K562 (cell line): Measurements from ENCODE around the gene HES5. TPM values are rescaled to one million over a fixed set of nuclear protein-coding genes. Genes with fewer than 3 reads are reported as not detected.

ENCODE experiments used
- ATAC-seq: fragments of 200-7000 bp; cut with Tn5 transposase; 3 replicates; pipeline ENCODE4 v1.9.1; 2020; ENCODE audit warnings: moderate library complexity
- BruUV-seq: library from RNA; stranded (reverse); fragments of 400-500 nt; replicated peaks from 2 replicates; lab custom pipeline; 2021; lab: Mats Ljungman, UMichigan
- CTCF ChIA-PET: fragments of 300-600 bp; formaldehyde crosslinking; extraction: SDS; loops from one replicate; lab custom pipeline; 2021; ENCODE audit warnings: low intra/inter-chr PET ratio; lab: Yijun Ruan, JAX
- POLR2A ChIA-PET: fragments of 300-600, 350-650 bp; sonication (Branson Sonifier 250); formaldehyde crosslinking; extraction: SDS; loops from one replicate; lab custom pipeline; 2021; ENCODE audit warnings: antibody characterized with exemption, inconsistent platforms; lab: Yijun Ruan, JAX
- DNase-seq, 4 experiments: peaks; one replicate each; pipeline versions ENCODE4 v3.0.0 to v3.0.0-alpha.2; 2011 to 2018; ENCODE audit warnings: low spot score in 3 of 4, mixed read lengths in 3 of 4; ENCODE audit errors: extremely low read depth in 1 of 4
- FAIRE-seq: peaks from 2 replicates; lab custom pipeline; 2011; peaks lifted over from hg19 to GRCh38; lab: Jason Lieb, UNC
- H2AFZ ChIP-seq: 2 replicates; pipeline ENCODE4 v1.6.0; 2011; ENCODE audit warnings: low read depth, low read length, control low read depth, inconsistent platforms
- H3K27ac ChIP-seq: fragments of 200-600 bp; 3 replicates; pipeline ENCODE4 v1.8.0; 2011; ENCODE audit warnings: low read depth, mild to moderate bottlenecking, control low read depth, inconsistent platforms, low read length, moderate library complexity, mixed read lengths; ENCODE audit errors: extremely low read depth
- H3K27me3 ChIP-seq, 2 experiments: fragments of 300-600 bp in 1 of 2; 2 replicates in 1 of 2; 3 replicates in 1 of 2; pipeline versions ENCODE4 v1.6.0 to v1.8.0; 2011; ENCODE audit warnings: inconsistent platforms in 2 of 2, low read length in 2 of 2, mild to moderate bottlenecking in 1 of 2, mixed read lengths in 1 of 2, moderate library complexity in 1 of 2; ENCODE audit not compliant: control insufficient read depth in 2 of 2, insufficient read depth in 2 of 2
- H3K36me3 ChIP-seq: fragments of 300-600 bp; 3 replicates; pipeline ENCODE4 v1.8.0; 2011; ENCODE audit warnings: mild to moderate bottlenecking, low read length, inconsistent platforms; ENCODE audit not compliant: control insufficient read depth, insufficient read depth
- H3K4me1 ChIP-seq, 2 experiments: fragments of 200-600 bp in 1 of 2; replicated peaks in 1 of 2; 2 replicates in 1 of 2; 3 replicates in 1 of 2; pipeline versions ENCODE4 v1.5.1 to v1.8.0; 2011; ENCODE audit warnings: inconsistent platforms in 2 of 2, low read length in 2 of 2, mild to moderate bottlenecking in 1 of 2, mixed read lengths in 1 of 2, moderate library complexity in 1 of 2; ENCODE audit not compliant: control insufficient read depth in 2 of 2, insufficient read depth in 2 of 2
- H3K4me2 ChIP-seq: 2 replicates; pipeline ENCODE4 v1.6.1; 2011; ENCODE audit warnings: low read length, control low read depth, inconsistent platforms, mixed read lengths; ENCODE audit not compliant: insufficient read depth
- H3K4me3 ChIP-seq: fragments of 200-600 bp; sonication (generic), shearing (Covaris generic); 2 replicates; pipeline ENCODE4 v1.5.1; 2016; ENCODE audit warnings: control low read depth, inconsistent platforms
- H3K79me2 ChIP-seq: fragments of 200-600 bp; 3 replicates; pipeline ENCODE4 v1.8.0; 2011; ENCODE audit warnings: low read length, inconsistent platforms; ENCODE audit not compliant: control insufficient read depth, insufficient read depth
- H3K9ac ChIP-seq, 2 experiments: 2 replicates each; pipeline versions ENCODE4 v1.6.0 to v1.6.1; 2011; ENCODE audit warnings: low read depth in 2 of 2, low read length in 2 of 2, control low read depth in 1 of 2, inconsistent platforms in 1 of 2, mild to moderate bottlenecking in 1 of 2, mixed read lengths in 1 of 2; ENCODE audit not compliant: insufficient read depth in 1 of 2
- H3K9me1 ChIP-seq: one replicate; pipeline ENCODE4 v1.6.0; 2011; ENCODE audit warnings: inconsistent platforms, mild to moderate bottlenecking, low read length, moderate library complexity; ENCODE audit not compliant: control insufficient read depth, insufficient read depth
- H3K9me3 ChIP-seq: replicated peaks from 2 replicates; pipeline ENCODE4 v1.5.1; 2011; ENCODE audit warnings: low read depth, low read length, inconsistent platforms; ENCODE audit not compliant: control insufficient read depth, insufficient read depth
- H4K20me1 ChIP-seq: replicated peaks from 2 replicates; pipeline ENCODE4 v1.6.1; 2011; ENCODE audit warnings: low read length, inconsistent platforms, mixed read lengths; ENCODE audit not compliant: control insufficient read depth, insufficient read depth
- ARID1B ChIP-seq: fragments of 450-650 bp; IDR thresholded peaks from 2 replicates; pipeline ENCODE4 v1.6.1; 2016; ENCODE audit warnings: antibody characterized with exemption, mild to moderate bottlenecking, inconsistent platforms
- E2F5 ChIP-seq: sonication (generic); formaldehyde crosslinking; IDR thresholded peaks from 2 replicates; pipeline ENCODE4 v1.8.0; 2022; ENCODE audit warnings: mild to moderate bottlenecking, missing genetic modification reagents
- FOXP1 ChIP-seq: sonication (generic); formaldehyde crosslinking; IDR thresholded peaks from 2 replicates; pipeline ENCODE4 v1.8.0; 2022; ENCODE audit warnings: mild to moderate bottlenecking, missing genetic modification reagents
- GTF2F1 ChIP-seq: IDR thresholded peaks from 2 replicates; pipeline ENCODE4 v1.6.1; 2011; ENCODE audit warnings: low read depth, low read length, improper control_type of control experiment
- HLTF ChIP-seq: fragments of 450-650 bp; IDR thresholded peaks from 2 replicates; pipeline ENCODE4 v1.6.1; 2016
- HNRNPH1 ChIP-seq: fragments of 200-400 bp; formaldehyde crosslinking; optimal IDR thresholded peaks from 2 replicates; pipeline ENCODE3; 2017; ENCODE audit warnings: low read depth, mild to moderate bottlenecking, low read length, moderate library complexity
- HSF4 ChIP-seq: fragments of 250-450 bp; sonication (Bioruptor Pico); IDR thresholded peaks from 2 replicates; pipeline ENCODE4 v2.1.2; 2022; ENCODE audit warnings: mild to moderate bottlenecking, moderate library complexity, borderline replicate concordance
- OTX1 ChIP-seq: fragments of 450-650 bp; formaldehyde crosslinking; IDR thresholded peaks from 2 replicates; pipeline ENCODE4 v1.4.0; 2022; ENCODE audit warnings: mild to moderate bottlenecking
- SMARCC2 ChIP-seq: fragments of 450-650 bp; IDR thresholded peaks from 2 replicates; pipeline ENCODE4 v1.6.1; 2017; ENCODE audit warnings: antibody characterized with exemption, moderate library complexity, mild to moderate bottlenecking, low read depth
- STAT6 ChIP-seq: sonication (generic); formaldehyde crosslinking; IDR thresholded peaks from 2 replicates; pipeline ENCODE4 v1.8.1; 2023; ENCODE audit warnings: mild to moderate bottlenecking, missing genetic modification reagents
- ZNF197 ChIP-seq: fragments of 200-800 bp; sonication (Bioruptor generic); IDR thresholded peaks from 2 replicates; pipeline ENCODE4 v1.6.1; 2016; ENCODE audit warnings: low read depth, missing genetic modification characterization, missing compliant biosample characterization
- ZNF3 ChIP-seq: fragments of 250-450 bp; sonication (Bioruptor Pico); IDR thresholded peaks from 2 replicates; pipeline ENCODE4 v1.5.0; 2021; ENCODE audit warnings: mild to moderate bottlenecking, moderate library complexity
- ZNF639 ChIP-seq, 2 experiments: fragments of 200-800 bp in 1 of 2; sonication (Bioruptor generic) in 1 of 2; sonication (generic) in 1 of 2; formaldehyde crosslinking in 1 of 2; IDR thresholded peaks in 1 of 2; conservative IDR thresholded peaks in 1 of 2; 2 replicates each; pipeline versions ENCODE4 v1.5.0 to v1.6.1; 2016 to 2020; ENCODE audit warnings: missing compliant biosample characterization in 1 of 2, missing genetic modification characterization in 1 of 2, missing genetic modification reagents in 1 of 2
- ZNF785 ChIP-seq: fragments of 250-450 bp; sonication (Bioruptor Pico); IDR thresholded peaks from 2 replicates; pipeline ENCODE4 v1.4.0; 2020; ENCODE audit warnings: mild to moderate bottlenecking
- WGBS: fragments of 100-300 bp; shearing (Covaris generic); methylation state at CpG from one replicate; pipeline ENCODE4 v1.1.6; 2016; ENCODE audit warnings: low coverage, mixed read lengths; ENCODE audit not compliant: insufficient coverage; ENCODE audit errors: missing lambda C conversion rate; 5-methylcytosine and 5-hydroxymethylcytosine counted together
- in situ Hi-C: fragments of 300-500 bp; cut with MboI; formaldehyde crosslinking; loops from 4 replicates; pipeline ENCODE4 v1.15.0; 2018; ENCODE audit warnings: inconsistent platforms, mixed read lengths
- intact Hi-C: fragments of 100-400 bp; cut with micrococcal nuclease; formaldehyde crosslinking; loops from 2 replicates; pipeline ENCODE4 v1.14.2; 2022
- polyA plus RNA-seq, 8 experiments: library from polyadenylated mRNA; depleted of rRNA in 4 of 8; stranded (reverse) in 5 of 8; unstranded in 3 of 8; fragments of >200 nt; fragmentation: Nextera tagmentation in 2 of 8; fragmentation: Illumina TruSeq in 1 of 8; extraction: Ambion mirVana in 2 of 8; extraction: Trizol in 1 of 8; gene quantifications; 2 replicates each; pipeline versions ENCODE4 v1.2.1 to v1.2.3, GENCODE V29; 2011 to 2014; ENCODE audit warnings: inconsistent platforms in 1 of 8, missing spikeins in 1 of 8
- total RNA-seq, 7 experiments: library from RNA; depleted of rRNA in 6 of 7; stranded (reverse); fragments of >200 nt in 6 of 7; fragmentation: Illumina TruSeq in 2 of 7; extraction: Trizol in 2 of 7; gene quantifications; 2 replicates each; pipeline versions ENCODE4 v1.2.1 to v1.2.3, GENCODE V29; 2011 to 2021; ENCODE audit warnings: low replicate concordance in 1 of 7

The HES5 gene
- total and polyA plus RNA-seq, 9 of the 15 experiments (the other 6 are each of a cell fraction or from before 2014, with no cell fraction given) = not detected

DNA sequence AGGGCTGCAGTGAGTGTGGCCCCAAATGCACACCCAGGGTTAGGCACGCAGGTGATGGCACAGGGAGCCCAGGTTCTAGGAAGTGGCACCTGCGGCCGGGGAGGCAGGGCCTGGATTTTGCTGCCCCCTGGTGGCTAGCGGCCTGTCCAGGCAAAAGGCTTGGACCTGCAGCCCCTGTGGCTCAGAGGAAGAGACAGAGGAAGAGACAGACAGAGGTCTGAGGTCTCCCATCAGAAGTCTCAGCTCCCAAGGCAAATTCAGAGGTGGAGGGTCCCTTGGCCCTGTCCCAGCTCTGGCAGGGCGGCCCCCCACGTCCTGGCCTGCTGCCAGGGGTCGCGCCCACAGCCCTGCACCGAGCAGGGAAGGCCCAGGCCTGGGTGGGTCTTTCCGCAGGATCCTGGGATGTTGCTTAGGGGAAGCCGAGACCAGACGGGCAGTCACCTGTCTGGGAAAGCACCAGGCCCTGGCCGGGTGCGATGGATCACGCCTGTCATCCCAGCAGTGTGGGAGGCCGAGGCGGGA, 18.1 kb upstream of the HES5 start:
- Histone ChIP-seq H3K36me3 (no peaks in the 10 kb centered on the region), H3K79me2 (peaks cover 9% of the 10 kb centered on the region; the same call in 1 of the 3 replicates), H3K4me2 (peak overlapping the region; percentile 87), H3K9ac (peak overlapping the region; percentile 56 to 87; a peak in 3 of 4 replicates), H3K4me3 (no peak overlapping the region), H3K4me1 (peaks cover 50 to 78% of the 10 kb centered on the region in 2 experiments), H3K27ac (peak overlapping the region; percentile 73; the same call in 2 of the 3 replicates), H3K9me3 (no peaks in the 10 kb centered on the region), H3K9me1 (peaks cover 3% of the 10 kb centered on the region), H2AFZ (peak overlapping the region; percentile 74), H3K27me3 (no peaks in the 10 kb centered on the region), H4K20me1 (no peaks in the 10 kb centered on the region; the same call in 1 of the 2 replicates)
- POLR2A ChIA-PET = interaction anchor here (1.1 kb wide), 1 partner anchor 15 kb away, joined by 4 read pairs; no protein-coding TSS in a partner anchor
- BruUV-seq = no TSS peak
- 19% methylated on average over 17 of the region's 17 CpGs for WGBS
- peak; percentile 93 for FAIRE-seq
- intact Hi-C loops = loop anchor here (1.0 to 10.0 kb wide), 5 partner anchors 39 to 353 kb away; partner anchors contain the start of genes FAAP20, PRXL2B and TTC34
- in situ Hi-C loops = loop anchor here (25.0 kb wide), 1 partner anchor 361 kb away; the partner anchor contains the start of gene FAAP20
- CTCF ChIA-PET = interaction anchor here (0.6 to 3.0 kb wide), 2 partner anchors 13 to 134 kb away, joined by 3 to 36 read pairs; partner anchors contain the start of gene PEX10
- peak; percentile 74 to 90 (median 82) for DNase-seq
- ATAC-seq = peak; percentile 60
- no peak for TF ChIP-seq GTF2F1
- TF ChIP-seq OTX1 (CRISPR knock-in tag) = no peak; the same call in 1 of the 2 replicates
- no peak for TF ChIP-seq FOXP1 (CRISPR knock-in tag)
- no peak for TF ChIP-seq ZNF639 (CRISPR knock-in tag; conservative IDR thresholded peaks at IDR 0.05 in 1 of 2, IDR thresholded peaks at IDR 0.05 in 1 of 2)
- TF ChIP-seq ZNF3 = no peak
- TF ChIP-seq STAT6 = no peak
- TF ChIP-seq E2F5 (CRISPR knock-in tag) = no peak
- TF ChIP-seq ARID1B = 0 out of 2 replicates have a peak, but pooled peaks have one; percentile 6
- TF ChIP-seq HNRNPH1 = no peak
- TF ChIP-seq HLTF = no peak
- no peak for TF ChIP-seq ZNF785
- TF ChIP-seq HSF4 (CRISPR knock-in tag) = no peak
- no peak for TF ChIP-seq ZNF197
- TF ChIP-seq SMARCC2 = no peak
